B cell (primary cell): Measurements from ENCODE around the gene DDX20. TPM values are rescaled to one million over a fixed set of nuclear protein-coding genes. Genes with fewer than 3 reads are reported as not detected.
"Not testable (repeated sequence)": the region's sequence is repeated elsewhere in the genome, so short reads cannot be mapped to it uniquely, and the experiment has no call there.

ENCODE experiments used
- ATAC-seq: fragments of 200-7000 bp; cut with Tn5 transposase; one replicate; pipeline ENCODE4 v1.10.0; 2021; ENCODE audit warnings: low read depth, mild to moderate bottlenecking, moderate number of reproducible peaks, moderate library complexity
- CTCF ChIA-PET: fragments of 350-600 bp; sonication (Branson Sonifier 250); formaldehyde crosslinking; loops from one replicate; lab custom pipeline; 2021; ENCODE audit warnings: antibody characterized with exemption, inconsistent platforms; lab: Charles Lee
- POLR2A ChIA-PET: fragments of 350-600 bp; sonication (Branson Sonifier 250); formaldehyde crosslinking; loops from one replicate; lab custom pipeline; 2021; ENCODE audit warnings: antibody characterized with exemption; lab: Charles Lee
- DNase-seq: peaks from one replicate; pipeline ENCODE4 v3.0.0; 2013
- H2AFZ ChIP-seq: 2 replicates; pipeline ENCODE4 v1.6.1; 2012; ENCODE audit warnings: mild to moderate bottlenecking, low read depth, low read length; ENCODE audit not compliant: insufficient read depth, poor library complexity, severe bottlenecking
- H3K27ac ChIP-seq, 2 donors: 1 replicate in 1 of 2; 2 replicates in 1 of 2; pipeline ENCODE4 v1.5.1; 2012 to 2013; ENCODE audit warnings: low read length in 2 of 2, mild to moderate bottlenecking in 2 of 2, moderate library complexity in 1 of 2
- H3K27me3 ChIP-seq, 4 experiments: fragments of 200-600 bp in 1 of 4; sonication (generic) in 1 of 4; replicated peaks in 1 of 4; 1 replicate in 2 of 4; 2 replicates in 2 of 4; pipeline versions ENCODE4 v1.6.1 to v1.7.0; 2013 to 2016; ENCODE audit warnings: low read length in 3 of 4, mild to moderate bottlenecking in 2 of 4, mixed read lengths in 1 of 4, moderate library complexity in 1 of 4; ENCODE audit not compliant: insufficient read depth in 4 of 4, control insufficient read depth in 3 of 4; ENCODE audit errors: control extremely low read depth in 1 of 4
- H3K36me3 ChIP-seq, 2 experiments: replicated peaks in 1 of 2; 1 replicate in 1 of 2; 2 replicates in 1 of 2; pipeline versions ENCODE4 v1.6.1 to v1.7.1; 2013; ENCODE audit warnings: low read length in 1 of 2; ENCODE audit not compliant: insufficient read depth in 2 of 2, control insufficient read depth in 1 of 2; ENCODE audit errors: control extremely low read depth in 1 of 2, extremely low read depth in 1 of 2
- H3K4me1 ChIP-seq, 2 donors: fragments of 200-600 bp in 1 of 2; sonication (generic) in 1 of 2; 1 replicate in 1 of 2; 2 replicates in 1 of 2; pipeline versions ENCODE4 v1.5.1 to v1.6.1; 2013 to 2017; ENCODE audit warnings: low read length in 2 of 2; ENCODE audit not compliant: control insufficient read depth in 2 of 2, insufficient read depth in 2 of 2
- H3K4me2 ChIP-seq: replicated peaks from 2 replicates; pipeline ENCODE3; 2012; ENCODE audit warnings: mild to moderate bottlenecking, low read depth, low read length; ENCODE audit not compliant: poor library complexity, severe bottlenecking
- H3K4me3 ChIP-seq, 5 experiments: fragments of 200-600 bp in 1 of 5; sonication (generic) in 1 of 5; 1 replicate in 3 of 5; 2 replicates in 2 of 5; pipeline versions ENCODE4 v1.5.1 to v1.7.0; 2011 to 2016; ENCODE audit warnings: low read length in 4 of 5, mild to moderate bottlenecking in 4 of 5, low read depth in 2 of 5, control low read depth in 1 of 5, moderate library complexity in 1 of 5; ENCODE audit not compliant: insufficient read depth in 1 of 5; ENCODE audit errors: control extremely low read depth in 1 of 5, extremely low read depth in 1 of 5
- H3K79me2 ChIP-seq: fragments of 200-600 bp; sonication (generic); one replicate; pipeline ENCODE4 v1.6.0; 2016; ENCODE audit warnings: low read length; ENCODE audit not compliant: control insufficient read depth, insufficient read depth
- H3K9ac ChIP-seq: fragments of 200-600 bp; sonication (generic); 2 replicates; pipeline ENCODE4 v1.6.1; 2017; ENCODE audit warnings: mild to moderate bottlenecking, low read length, moderate library complexity
- H3K9me3 ChIP-seq, 3 donors: one replicate each; pipeline versions ENCODE4 v1.6.1 to v1.7.1; 2013; ENCODE audit warnings: low read length in 2 of 3; ENCODE audit not compliant: control insufficient read depth in 2 of 3, insufficient read depth in 1 of 3; ENCODE audit errors: control extremely low read depth in 1 of 3
- H4K20me1 ChIP-seq: 2 replicates; pipeline ENCODE4 v1.6.0; 2012; ENCODE audit warnings: mild to moderate bottlenecking, low read length; ENCODE audit not compliant: insufficient read depth, control insufficient read depth, poor library complexity, severe bottlenecking
- H3K27ac Mint-ChIP-seq: one replicate; pipeline ENCODE4 v1.8.0; 2021; ENCODE audit warnings: mixed read lengths
- H3K27me3 Mint-ChIP-seq: one replicate; pipeline ENCODE4 v1.8.0; 2021; ENCODE audit warnings: mixed read lengths
- H3K4me1 Mint-ChIP-seq: one replicate; pipeline ENCODE4 v1.8.0; 2021; ENCODE audit warnings: mixed read lengths
- H3K4me3 Mint-ChIP-seq: one replicate; pipeline ENCODE4 v1.8.0; 2021; ENCODE audit warnings: mixed read lengths
- H3K9me3 Mint-ChIP-seq: one replicate; pipeline ENCODE4 v1.8.0; 2022; ENCODE audit warnings: mixed read lengths; ENCODE audit not compliant: insufficient read depth
- EZH2 ChIP-seq: IDR thresholded peaks from 2 replicates; pipeline ENCODE4 v1.6.1; 2012; ENCODE audit warnings: borderline replicate concordance, low read depth, mild to moderate bottlenecking, moderate library complexity, low read length; ENCODE audit not compliant: insufficient read depth, poor library complexity, severe bottlenecking
- WGBS: methylation state at CpG from one replicate; pipeline ENCODE4 v1.1.5; 2013; ENCODE audit warnings: missing lambda C conversion rate; ENCODE audit not compliant: insufficient coverage; 5-methylcytosine and 5-hydroxymethylcytosine counted together
- intact Hi-C: fragments of 100-400 bp; cut with micrococcal nuclease; formaldehyde crosslinking; loops from one replicate; pipeline ENCODE4 v1.10.0; 2022
- polyA plus RNA-seq: library from polyadenylated mRNA; depleted of rRNA; stranded (reverse); fragments of >200 nt; gene quantifications from 2 replicates; pipeline ENCODE4 v1.2.3, GENCODE V29; 2012
- total RNA-seq, 2 donors: library from RNA; stranded (reverse); fragments of 120-200 nt in 1 of 2; gene quantifications; 1 replicate in 1 of 2; 2 replicates in 1 of 2; pipeline versions ENCODE4 v1.2.3 to v1.2.4, GENCODE V29; 2013 to 2022
- TF ChIP-seq, protein P1 (sequence below): fragments of 200-600 bp; IDR thresholded peaks from one replicate; pipeline ENCODE4 v1.8.0; 2022; ENCODE audit warnings: antibody characterized with exemption, mild to moderate bottlenecking

The DDX20 gene
- total and polyA plus RNA-seq, 2 donors (not counting 1 experiment from before 2014, with no cell fraction given) = 5.7 to 24.6 TPM

GRCh38 chr1:111739925-111740765 lies 15.6 kb upstream of the DDX20 start:
- TF ChIP-seq, protein P1, sequence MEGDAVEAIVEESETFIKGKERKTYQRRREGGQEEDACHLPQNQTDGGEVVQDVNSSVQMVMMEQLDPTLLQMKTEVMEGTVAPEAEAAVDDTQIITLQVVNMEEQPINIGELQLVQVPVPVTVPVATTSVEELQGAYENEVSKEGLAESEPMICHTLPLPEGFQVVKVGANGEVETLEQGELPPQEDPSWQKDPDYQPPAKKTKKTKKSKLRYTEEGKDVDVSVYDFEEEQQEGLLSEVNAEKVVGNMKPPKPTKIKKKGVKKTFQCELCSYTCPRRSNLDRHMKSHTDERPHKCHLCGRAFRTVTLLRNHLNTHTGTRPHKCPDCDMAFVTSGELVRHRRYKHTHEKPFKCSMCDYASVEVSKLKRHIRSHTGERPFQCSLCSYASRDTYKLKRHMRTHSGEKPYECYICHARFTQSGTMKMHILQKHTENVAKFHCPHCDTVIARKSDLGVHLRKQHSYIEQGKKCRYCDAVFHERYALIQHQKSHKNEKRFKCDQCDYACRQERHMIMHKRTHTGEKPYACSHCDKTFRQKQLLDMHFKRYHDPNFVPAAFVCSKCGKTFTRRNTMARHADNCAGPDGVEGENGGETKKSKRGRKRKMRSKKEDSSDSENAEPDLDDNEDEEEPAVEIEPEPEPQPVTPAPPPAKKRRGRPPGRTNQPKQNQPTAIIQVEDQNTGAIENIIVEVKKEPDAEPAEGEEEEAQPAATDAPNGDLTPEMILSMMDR = no peak
- TF ChIP-seq EZH2 = no peak
- Mint-ChIP-seq H3K27me3 (peaks cover 6% of the 10 kb centered on the region), H3K9me3 (no peaks in the 10 kb centered on the region), H3K4me1 (peaks cover 23% of the 10 kb centered on the region), H3K27ac (peak overlapping the region; percentile 59), H3K4me3 (peak overlapping the region; percentile 97)
- peak overlapping the region in 1 of 2 donors; percentile 73 for H3K27ac ChIP-seq
- peak overlapping the region; percentile 45 to 81 (median 72) for H3K4me3 ChIP-seq
- ChIA-PET POLR2A (interaction anchor here (0.6 to 2.7 kb wide), 3 partner anchors 15 to 323 kb away, joined by 3 to 18 read pairs (median 7); partner anchors contain the start of gene DDX20), CTCF (interaction anchor here (0.6 to 5.0 kb wide), 10 partner anchors 9 to 258 kb away, joined by 3 to 66 read pairs (median 4); no protein-coding TSS in a partner anchor)
- no peaks in the 10 kb centered on the region for H3K9me3 ChIP-seq
- no peaks in the 10 kb centered on the region for H3K79me2 ChIP-seq
- peak overlapping the region; percentile 96 for H3K4me2 ChIP-seq
- intact Hi-C loops = loop anchor here (1.0 to 2.0 kb wide), 5 partner anchors 15 to 231 kb away; partner anchors contain the start of genes DDX20 and RAP1A
- H3K4me1 ChIP-seq = peaks cover 15 to 25% of the 10 kb centered on the region in 2 donors
- 1% methylated on average over 56 of the region's 63 CpGs for WGBS
- H3K9ac ChIP-seq = peak overlapping the region; percentile 69
- H2AFZ ChIP-seq = peak overlapping the region; percentile 89
- ATAC-seq (no peak), DNase-seq (peak; percentile 65)
- H3K27me3 ChIP-seq = peaks cover 0 to 39% (median 15%) of the 10 kb centered on the region in 4 experiments
- no peaks in the 10 kb centered on the region for H3K36me3 ChIP-seq
- no peaks in the 10 kb centered on the region for H4K20me1 ChIP-seq

GRCh38 chr1:111742292-111742691 lies 13.4 kb upstream of the DDX20 start:
- CTCF ChIA-PET = interaction anchor here (1.6 to 7.5 kb wide), 3 partner anchors 13 to 28 kb away, joined by 4 to 97 read pairs (median 5); no protein-coding TSS in a partner anchor
- ATAC-seq, intact Hi-C loops, H3K27ac ChIP-seq, POLR2A ChIA-PET, H3K4me3 Mint-ChIP-seq, H4K20me1 ChIP-seq, H3K4me3 ChIP-seq, H3K36me3 ChIP-seq, H3K9me3 ChIP-seq, H3K27me3 Mint-ChIP-seq, DNase-seq, H3K27ac Mint-ChIP-seq, H3K9me3 Mint-ChIP-seq, H2AFZ ChIP-seq, H3K9ac ChIP-seq, H3K79me2 ChIP-seq, H3K4me2 ChIP-seq: not testable (repeated sequence)
- peaks cover 0 to 28% (median 13%) of the 10 kb centered on the region in 4 experiments for H3K27me3 ChIP-seq
- 94% methylated on average over 11 of the region's 14 CpGs for WGBS
- peaks cover 22% of the 10 kb centered on the region for H3K4me1 Mint-ChIP-seq
- H3K4me1 ChIP-seq = peaks cover 15 to 23% of the 10 kb centered on the region in 2 donors
